ENCODE results near the gene SLC16A10.
"Not testable (repeated sequence)": the region's sequence is repeated elsewhere in the genome, so short reads cannot be mapped to it uniquely, and the experiment has no call there.

Gene SLC16A10

GRCh38 chr6:111183702-111184517, 96.6 kb downstream of the SLC16A10 start:
- TF ChIP-seq ZFX (IDR thresholded peaks at IDR 0.05; ENCODE audit: borderline replicate concordance): no peak
- TF ChIP-seq, protein P1, sequence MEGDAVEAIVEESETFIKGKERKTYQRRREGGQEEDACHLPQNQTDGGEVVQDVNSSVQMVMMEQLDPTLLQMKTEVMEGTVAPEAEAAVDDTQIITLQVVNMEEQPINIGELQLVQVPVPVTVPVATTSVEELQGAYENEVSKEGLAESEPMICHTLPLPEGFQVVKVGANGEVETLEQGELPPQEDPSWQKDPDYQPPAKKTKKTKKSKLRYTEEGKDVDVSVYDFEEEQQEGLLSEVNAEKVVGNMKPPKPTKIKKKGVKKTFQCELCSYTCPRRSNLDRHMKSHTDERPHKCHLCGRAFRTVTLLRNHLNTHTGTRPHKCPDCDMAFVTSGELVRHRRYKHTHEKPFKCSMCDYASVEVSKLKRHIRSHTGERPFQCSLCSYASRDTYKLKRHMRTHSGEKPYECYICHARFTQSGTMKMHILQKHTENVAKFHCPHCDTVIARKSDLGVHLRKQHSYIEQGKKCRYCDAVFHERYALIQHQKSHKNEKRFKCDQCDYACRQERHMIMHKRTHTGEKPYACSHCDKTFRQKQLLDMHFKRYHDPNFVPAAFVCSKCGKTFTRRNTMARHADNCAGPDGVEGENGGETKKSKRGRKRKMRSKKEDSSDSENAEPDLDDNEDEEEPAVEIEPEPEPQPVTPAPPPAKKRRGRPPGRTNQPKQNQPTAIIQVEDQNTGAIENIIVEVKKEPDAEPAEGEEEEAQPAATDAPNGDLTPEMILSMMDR (IDR thresholded peaks at IDR 0.05): no peak
- no peak overlapping the region for H3K27ac ChIP-seq

GRCh38 chr6:111184827-111185532, 97.7 kb downstream of the SLC16A10 start:
- TF ChIP-seq, protein P1 (IDR thresholded peaks at IDR 0.05): no peak
- no peak for TF ChIP-seq ZFX (IDR thresholded peaks at IDR 0.05; ENCODE audit: borderline replicate concordance)
- no peak overlapping the region for H3K27ac ChIP-seq

- H3K27ac ChIP-seq: no peak overlapping the region
- TF ChIP-seq, protein P1 (IDR thresholded peaks at IDR 0.05): no peak
- TF ChIP-seq ZFX (IDR thresholded peaks at IDR 0.05; ENCODE audit: borderline replicate concordance): no peak
Measured at GRCh38 chr6:111185954-111186353, 98.7 kb downstream of the SLC16A10 start.

- no peak overlapping the region for H3K27ac ChIP-seq
- TF ChIP-seq, protein P1 (IDR thresholded peaks at IDR 0.05): no peak
- TF ChIP-seq ZFX (IDR thresholded peaks at IDR 0.05; ENCODE audit: borderline replicate concordance): no peak
Measured at GRCh38 chr6:111187874-111188273, 100.6 kb downstream of the SLC16A10 start.

DNA sequence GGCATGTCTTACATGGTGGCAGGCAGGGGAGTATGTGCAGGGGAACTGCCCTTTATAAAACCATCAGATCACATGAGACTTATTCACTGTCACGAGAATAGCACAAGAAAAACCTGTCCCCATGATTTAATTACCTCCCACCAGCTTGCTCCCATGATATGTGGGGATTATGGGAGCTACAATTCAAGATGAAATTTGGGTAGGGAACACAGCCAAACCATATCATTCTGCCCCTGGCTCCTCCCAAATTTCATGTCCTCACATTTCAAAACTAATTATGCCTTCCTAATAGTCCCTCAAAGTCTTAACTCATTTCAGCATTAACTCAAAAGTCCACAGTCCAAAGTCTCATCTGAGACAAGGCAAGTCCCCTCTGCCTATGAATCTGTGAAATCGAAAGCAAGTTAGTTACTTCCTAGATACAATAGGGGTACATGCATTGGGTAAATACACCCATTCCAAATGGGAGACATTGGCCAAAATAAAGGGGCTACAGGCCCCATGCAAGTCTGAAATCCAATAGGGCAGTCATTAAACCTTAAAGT, 102.4 kb downstream of the SLC16A10 start:
- not testable (repeated sequence) for H3K27ac ChIP-seq

- TF ChIP-seq ZFX (IDR thresholded peaks at IDR 0.05; ENCODE audit: borderline replicate concordance): no peak
- TF ChIP-seq, protein P1 (IDR thresholded peaks at IDR 0.05): no peak
- H3K27ac ChIP-seq: no peak overlapping the region
Measured at GRCh38 chr6:111190637-111191036, 103.3 kb downstream of the SLC16A10 start.

DNA sequence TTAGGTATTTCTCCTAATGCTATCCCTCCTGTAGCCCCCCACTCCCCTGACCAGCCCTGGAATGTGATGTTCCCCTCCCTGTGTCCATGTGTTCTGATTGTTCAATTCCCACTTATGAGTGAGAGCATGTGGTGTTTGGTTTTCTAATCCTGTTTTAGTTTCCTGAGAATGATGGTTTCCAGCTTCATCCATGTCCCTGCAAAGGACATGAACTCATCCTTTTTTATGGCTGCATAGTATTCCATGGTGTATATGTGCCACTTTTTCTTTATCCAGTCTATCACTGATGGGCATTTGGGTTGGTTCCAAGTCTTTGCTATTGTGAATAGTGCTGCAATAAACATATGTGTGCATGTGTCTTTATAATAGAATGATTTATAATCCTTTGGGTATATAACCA, 103.8 kb downstream of the SLC16A10 start:
- not testable (repeated sequence) for H3K27ac ChIP-seq

DNA sequence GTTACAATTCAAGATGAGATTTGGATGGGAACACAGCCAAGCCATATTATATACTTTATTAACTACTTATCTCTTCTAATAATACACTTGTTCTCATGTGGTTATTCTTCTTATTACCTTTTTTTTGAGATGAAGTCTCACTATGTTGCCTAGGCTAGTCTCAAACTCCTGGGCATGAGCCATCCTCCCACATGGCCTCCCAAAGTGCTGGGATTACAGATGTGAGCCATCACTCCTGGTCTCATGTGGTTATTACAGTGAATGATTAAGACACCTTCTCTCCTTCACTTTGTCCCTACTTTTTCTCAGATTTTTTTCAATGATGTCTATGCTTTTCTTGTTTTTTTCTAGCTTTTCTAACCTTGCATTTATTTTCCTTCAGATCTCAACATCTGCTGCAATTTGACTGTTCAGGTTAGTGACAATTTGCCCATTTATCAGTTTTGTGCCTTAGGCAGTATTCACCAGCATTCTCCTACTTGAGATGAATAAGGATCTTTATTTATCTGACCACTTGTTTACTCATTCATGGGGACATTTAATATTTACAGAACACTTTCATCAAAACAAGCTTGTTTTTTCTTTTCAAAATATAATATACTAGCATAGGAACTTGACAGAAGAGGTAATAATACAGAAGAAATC, 105.7 kb downstream of the SLC16A10 start:
- no peak for TF ChIP-seq ZFX (IDR thresholded peaks at IDR 0.05; ENCODE audit: borderline replicate concordance)
- TF ChIP-seq, protein P1 (IDR thresholded peaks at IDR 0.05): no peak
- 0 out of 2 replicates have a peak overlapping the region, but pooled peaks have one; percentile 2 for H3K27ac ChIP-seq
